Epithelial cell of esophagus (primary cell): ENCODE results near the gene TPK1.
A peak's percentile ranks its signal among the peaks of the same experiment; 100 is the strongest.

Experiments
- DNase-seq: peaks from one replicate; pipeline ENCODE4 v3.0.0; 2010; ENCODE audit warnings: low read depth
- H3K4me3 ChIP-seq: 2 replicates; pipeline ENCODE4 v1.5.1; 2011; ENCODE audit warnings: mild to moderate bottlenecking, low read length, control low read depth
- TF ChIP-seq, protein P1 (sequence below): IDR thresholded peaks from 2 replicates; pipeline ENCODE4 v1.5.1; 2011; ENCODE audit warnings: low read depth, mild to moderate bottlenecking, low read length, control low read depth, inconsistent platforms; ENCODE audit not compliant: insufficient read depth; ENCODE audit errors: missing control alignments

Gene TPK1

GRCh38 chr7:144791488-144791887, 44.4 kb downstream of the TPK1 start:
- TF ChIP-seq, protein P1, sequence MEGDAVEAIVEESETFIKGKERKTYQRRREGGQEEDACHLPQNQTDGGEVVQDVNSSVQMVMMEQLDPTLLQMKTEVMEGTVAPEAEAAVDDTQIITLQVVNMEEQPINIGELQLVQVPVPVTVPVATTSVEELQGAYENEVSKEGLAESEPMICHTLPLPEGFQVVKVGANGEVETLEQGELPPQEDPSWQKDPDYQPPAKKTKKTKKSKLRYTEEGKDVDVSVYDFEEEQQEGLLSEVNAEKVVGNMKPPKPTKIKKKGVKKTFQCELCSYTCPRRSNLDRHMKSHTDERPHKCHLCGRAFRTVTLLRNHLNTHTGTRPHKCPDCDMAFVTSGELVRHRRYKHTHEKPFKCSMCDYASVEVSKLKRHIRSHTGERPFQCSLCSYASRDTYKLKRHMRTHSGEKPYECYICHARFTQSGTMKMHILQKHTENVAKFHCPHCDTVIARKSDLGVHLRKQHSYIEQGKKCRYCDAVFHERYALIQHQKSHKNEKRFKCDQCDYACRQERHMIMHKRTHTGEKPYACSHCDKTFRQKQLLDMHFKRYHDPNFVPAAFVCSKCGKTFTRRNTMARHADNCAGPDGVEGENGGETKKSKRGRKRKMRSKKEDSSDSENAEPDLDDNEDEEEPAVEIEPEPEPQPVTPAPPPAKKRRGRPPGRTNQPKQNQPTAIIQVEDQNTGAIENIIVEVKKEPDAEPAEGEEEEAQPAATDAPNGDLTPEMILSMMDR = no peak
- DNase-seq = no peak
- H3K4me3 ChIP-seq = no peak overlapping the region

- H3K4me3 ChIP-seq = no peak overlapping the region
- peak; percentile 48 for DNase-seq
- TF ChIP-seq, protein P1 = peak; percentile 76
These were observed 48.7 kb downstream of the TPK1 start for GRCh38 chr7:144787127-144787526.

GRCh38 chr7:144786522-144786921, 49.3 kb downstream of the TPK1 start:
- DNase-seq = peak; percentile 13
- H3K4me3 ChIP-seq = no peak overlapping the region
- TF ChIP-seq, protein P1 = peak; percentile 41

GRCh38 chr7:144786079-144786478, 49.8 kb downstream of the TPK1 start:
- TF ChIP-seq, protein P1 = no peak
- DNase-seq = no peak
- no peak overlapping the region for H3K4me3 ChIP-seq

DNA sequence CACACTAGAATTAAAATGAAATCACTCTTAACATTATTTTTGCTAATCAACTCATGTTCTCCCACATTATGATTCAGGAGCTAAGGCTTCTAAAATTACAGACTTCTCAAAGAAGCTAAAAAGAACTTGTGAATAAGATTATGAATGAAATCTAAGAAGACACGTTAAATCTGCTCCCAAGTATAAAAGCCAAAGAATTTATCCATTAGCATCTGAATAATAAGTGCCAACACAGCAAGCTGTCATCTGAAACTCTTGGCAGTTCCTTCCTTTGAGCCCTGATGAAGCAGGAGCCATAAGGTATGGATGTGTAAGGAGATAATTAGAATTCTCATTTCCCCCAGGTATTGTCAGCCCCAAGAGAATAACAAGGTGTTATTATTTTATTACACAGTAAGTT, 50.3 kb downstream of the TPK1 start:
- TF ChIP-seq, protein P1 = no peak
- no peak for DNase-seq
- H3K4me3 ChIP-seq = no peak overlapping the region

DNA sequence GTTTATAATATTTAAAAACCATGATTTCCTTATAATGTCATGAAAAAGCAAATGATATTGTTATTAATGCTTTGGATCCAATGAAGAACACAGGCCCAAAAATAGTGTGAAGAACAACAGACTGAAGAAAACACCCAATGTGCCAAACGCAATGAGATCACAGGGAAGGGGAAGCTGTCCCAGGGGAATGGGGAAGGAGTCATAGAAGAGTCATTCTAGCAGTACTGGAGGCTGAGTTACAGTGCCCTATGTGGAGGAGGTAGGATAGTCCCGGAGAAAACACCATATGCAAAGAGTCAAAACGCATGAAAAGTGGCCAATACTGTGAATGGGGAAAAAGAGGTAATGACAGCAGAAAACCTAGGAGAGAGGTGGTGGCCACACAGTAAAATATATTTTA, 50.9 kb downstream of the TPK1 start:
- TF ChIP-seq, protein P1 = no peak
- H3K4me3 ChIP-seq = no peak overlapping the region
- DNase-seq = peak; percentile 53

DNA sequence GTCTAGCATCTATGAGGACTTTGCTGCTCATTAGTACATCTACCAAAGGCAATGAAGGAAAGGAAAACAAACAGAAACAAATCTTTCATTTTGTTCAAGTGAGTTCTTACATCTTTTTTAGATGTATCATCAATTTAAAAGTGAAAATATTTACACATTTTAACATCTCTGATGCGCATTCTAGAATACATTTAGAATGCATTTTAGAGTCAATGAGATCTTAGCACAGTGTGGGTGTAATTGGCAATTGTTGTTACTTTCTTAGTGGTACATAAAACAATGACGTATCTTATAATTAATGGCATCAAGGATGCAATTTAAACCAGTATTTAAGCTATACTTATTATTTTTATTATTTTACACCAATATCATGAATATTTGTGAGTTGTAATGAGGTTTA, 51.4 kb downstream of the TPK1 start:
- TF ChIP-seq, protein P1 = no peak
- no peak for DNase-seq
- H3K4me3 ChIP-seq = no peak overlapping the region
